ENCODE measurements around the gene RNF212B. TPM values are rescaled to one million over a fixed set of nuclear protein-coding genes. Genes with fewer than 3 reads are reported as not detected.
"Not testable (repeated sequence)": the region's sequence is repeated elsewhere in the genome, so short reads cannot be mapped to it uniquely, and the experiment has no call there.

Gene RNF212B
- total RNA-seq = 0.35 TPM in 1 of 2 replicates, not detected in the other

GRCh38 chr14:23237772-23238594 is at the start of gene RNF212B:
Gene RNF212B, plus strand, starts transcription at chr14:23237936. Its CDS starts 2,410 bp downstream, at chr14:23240346.
- DNase-seq (ENCODE audit: low read depth) = peak; percentile 75

DNA sequence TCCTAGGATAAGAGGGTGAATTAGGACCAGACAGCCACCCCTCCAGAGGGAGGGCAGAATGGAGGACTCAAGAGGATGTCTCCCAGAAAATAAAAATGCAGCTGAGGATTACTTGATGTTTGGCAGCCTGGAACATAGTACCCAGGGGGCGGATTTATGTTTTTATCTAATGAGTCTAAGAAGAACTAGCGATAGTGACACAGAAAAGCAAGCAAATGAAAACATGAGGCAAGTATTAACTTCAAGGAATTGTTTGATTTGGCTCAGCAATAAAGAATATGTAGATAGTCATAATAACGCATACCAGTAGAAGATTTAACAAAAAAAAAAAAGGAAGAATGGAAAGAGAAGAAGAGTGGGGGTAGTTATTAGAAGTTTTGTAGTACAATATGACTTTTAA is 44.3 kb upstream of the RNF212B start:
- no peak for DNase-seq (ENCODE audit: low read depth)

- no peak for DNase-seq (ENCODE audit: low read depth)
Measured at GRCh38 chr14:23195552-23196101, 42.1 kb upstream of the RNF212B start.

GRCh38 chr14:23196487-23196886 is 41.2 kb upstream of the RNF212B start:
- not testable (repeated sequence) for DNase-seq (ENCODE audit: low read depth)

DNA sequence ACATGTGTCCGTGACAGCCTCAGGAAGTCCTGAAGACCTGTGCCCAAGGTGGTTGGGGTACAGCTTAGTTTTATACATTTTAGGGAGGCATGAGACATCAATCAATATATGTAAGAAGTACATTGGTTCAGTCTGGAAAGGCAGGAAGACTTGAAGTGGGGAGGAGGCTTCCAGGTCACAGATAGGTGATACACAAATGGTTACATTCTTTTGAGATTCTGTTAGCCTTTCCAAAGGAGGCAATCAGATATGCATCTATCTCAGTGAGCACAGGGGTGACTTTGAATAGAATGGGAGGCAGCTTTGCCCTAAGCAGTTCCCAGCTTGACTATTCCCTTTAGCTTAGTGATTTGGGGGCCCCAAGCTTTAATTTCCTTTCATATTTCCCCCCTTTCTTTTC is 38.6 kb upstream of the RNF212B start:
- not testable (repeated sequence) for DNase-seq (ENCODE audit: low read depth)

DNA sequence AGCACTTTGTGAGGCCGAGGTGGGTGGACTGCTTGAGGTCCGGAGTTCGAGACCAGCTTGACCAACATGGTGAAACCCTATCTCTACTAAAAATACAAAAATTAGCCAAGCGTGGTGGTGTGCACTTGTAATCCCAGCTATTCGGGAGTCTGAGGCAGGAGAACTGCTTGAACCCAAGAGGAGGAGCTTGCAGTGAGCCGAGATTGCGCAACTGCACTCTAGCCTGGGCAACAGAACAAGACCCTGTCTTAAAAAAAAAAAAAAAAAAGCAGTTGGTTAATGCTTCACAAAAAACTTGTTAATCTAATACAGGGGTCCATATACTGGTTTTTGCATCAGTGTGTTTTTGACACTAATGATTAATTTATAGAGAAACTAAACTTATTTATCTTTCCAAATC is 35.7 kb upstream of the RNF212B start:
- no peak for DNase-seq (ENCODE audit: low read depth)

GRCh38 chr14:23206422-23207145 is 31.2 kb upstream of the RNF212B start:
- no peak for DNase-seq (ENCODE audit: low read depth)

DNA sequence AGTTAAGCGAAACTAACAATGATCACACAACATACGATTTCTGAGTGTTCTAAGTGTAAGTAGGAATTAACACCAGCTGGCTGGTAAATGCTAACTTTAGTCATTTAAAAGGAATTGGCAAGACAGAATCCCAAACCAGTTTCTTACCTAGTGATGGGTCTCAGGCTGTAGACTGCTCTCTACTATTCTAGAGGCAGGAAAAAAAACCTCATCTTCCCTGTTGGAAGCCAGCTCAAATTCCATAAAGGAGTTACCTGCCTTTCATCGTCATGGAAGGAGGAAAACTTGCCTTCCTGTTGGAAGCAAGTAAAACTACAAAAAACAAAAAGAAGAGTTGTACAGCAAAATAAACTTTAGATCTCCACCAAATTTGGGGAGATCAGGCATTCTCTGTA is 30.6 kb upstream of the RNF212B start:
- no peak for DNase-seq (ENCODE audit: low read depth)

GRCh38 chr14:23208324-23208723 is 29.4 kb upstream of the RNF212B start:
- DNase-seq (ENCODE audit: low read depth) = no peak

- DNase-seq (ENCODE audit: low read depth) = peak; percentile 55
Measured at GRCh38 chr14:23209651-23210423, 27.9 kb upstream of the RNF212B start.

- no peak for DNase-seq (ENCODE audit: low read depth)
Measured at GRCh38 chr14:23215421-23215820, 22.3 kb upstream of the RNF212B start.

DNA sequence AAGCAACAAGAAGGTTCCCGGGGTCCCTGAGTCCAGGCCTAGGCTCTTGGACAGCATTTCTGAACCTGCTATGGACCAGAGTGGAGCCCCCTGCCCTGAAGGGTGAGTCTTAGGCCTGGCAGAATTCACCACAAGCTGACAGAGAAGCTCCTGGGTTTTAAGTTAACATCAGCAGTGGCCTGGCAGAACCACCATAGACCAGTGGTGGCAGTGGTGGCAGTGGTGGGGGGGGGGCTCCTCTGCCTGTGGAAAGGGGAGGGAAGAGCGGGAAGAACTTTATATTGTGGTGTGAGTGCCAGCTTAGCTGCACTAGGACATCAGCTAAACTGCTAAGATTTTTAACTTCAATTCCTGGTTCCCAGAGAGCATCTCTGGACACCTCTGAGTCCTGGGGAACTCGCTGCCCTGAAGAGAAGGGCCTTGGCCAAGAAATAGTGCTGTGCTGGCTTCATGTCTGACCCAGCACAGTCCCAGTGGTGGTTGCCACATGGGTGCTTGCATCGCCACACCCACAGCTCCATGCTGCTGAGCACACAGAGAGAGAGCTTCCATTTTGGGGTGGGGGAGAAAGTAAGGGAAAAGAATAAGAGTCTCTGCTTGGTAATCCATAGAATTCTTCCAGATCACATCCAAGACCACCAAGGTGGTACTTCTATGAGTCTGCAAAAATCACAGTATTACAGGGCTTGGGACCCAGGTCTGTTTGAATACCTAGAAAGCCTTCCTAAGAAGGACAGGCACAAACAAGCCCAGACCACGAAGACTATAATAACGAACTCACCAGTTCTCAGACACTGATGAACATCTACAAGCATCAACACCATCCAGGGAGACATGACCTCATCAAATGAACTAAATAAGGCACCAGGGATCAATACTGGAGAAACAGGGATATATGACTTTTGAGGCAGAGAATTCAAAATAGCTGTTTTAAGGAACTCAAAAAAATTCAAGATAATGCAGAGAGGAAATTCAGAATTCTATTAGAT is 20.4 kb upstream of the RNF212B start:
- DNase-seq (ENCODE audit: low read depth) = no peak

GRCh38 chr14:23219075-23219474 is 18.7 kb upstream of the RNF212B start:
- no peak for DNase-seq (ENCODE audit: low read depth)

DNA sequence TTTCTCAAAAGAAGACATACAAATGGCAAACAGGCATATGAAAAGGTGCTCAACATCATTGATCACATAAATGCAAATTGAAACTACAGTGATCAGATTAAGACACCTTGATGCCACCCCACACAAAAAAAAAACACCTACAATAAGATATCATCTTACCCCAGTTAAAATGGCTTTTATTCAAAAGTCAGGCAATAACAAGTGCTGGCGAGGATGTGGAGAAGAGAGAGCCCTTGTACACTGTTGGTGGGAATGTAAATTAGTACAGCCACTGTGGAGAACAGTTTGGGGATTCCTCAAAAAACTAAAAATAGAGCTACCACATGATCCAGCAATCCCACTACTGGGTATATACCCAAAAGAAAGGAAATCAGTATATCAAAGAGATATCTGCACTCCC is 12.8 kb upstream of the RNF212B start:
- DNase-seq (ENCODE audit: low read depth) = not testable (repeated sequence)

DNA sequence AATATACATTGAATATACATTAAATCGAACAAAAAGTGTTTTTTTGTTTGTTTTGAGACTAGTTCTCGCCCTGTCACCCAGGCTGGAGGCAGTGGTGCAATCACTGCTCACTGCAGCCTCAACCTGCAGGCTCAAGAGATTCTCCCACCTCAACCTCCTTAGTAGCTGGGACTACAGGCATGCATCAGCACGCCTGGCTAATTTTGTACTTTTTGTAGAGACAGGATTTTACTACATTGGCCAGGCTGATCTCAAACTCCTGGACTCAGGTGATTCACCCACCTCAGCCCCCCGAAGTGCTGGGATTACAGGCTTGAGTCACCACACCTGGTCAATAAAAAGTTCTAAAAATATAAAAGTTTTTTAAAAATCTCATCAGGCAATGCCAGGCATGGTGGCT is 10.2 kb upstream of the RNF212B start:
- no peak for DNase-seq (ENCODE audit: low read depth)

DNA sequence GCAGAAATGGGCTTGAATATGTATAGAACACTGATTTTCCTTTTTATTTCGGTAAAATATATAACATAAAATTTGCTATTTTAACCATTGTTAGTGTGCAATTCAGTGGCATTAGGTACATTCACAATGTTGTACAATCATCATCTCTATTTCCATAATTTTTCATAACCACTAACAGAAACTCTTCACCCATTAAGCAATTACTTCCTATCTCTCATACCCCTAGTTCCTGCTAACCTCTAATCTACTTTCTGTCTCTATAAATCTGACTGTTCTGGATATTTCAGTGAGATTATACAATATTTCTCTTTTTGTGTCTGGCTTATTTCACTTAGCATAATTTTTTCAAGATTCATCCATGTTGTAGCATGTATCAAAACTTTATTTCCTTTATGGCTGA is 8.9 kb upstream of the RNF212B start:
- DNase-seq (ENCODE audit: low read depth) = no peak

DNA sequence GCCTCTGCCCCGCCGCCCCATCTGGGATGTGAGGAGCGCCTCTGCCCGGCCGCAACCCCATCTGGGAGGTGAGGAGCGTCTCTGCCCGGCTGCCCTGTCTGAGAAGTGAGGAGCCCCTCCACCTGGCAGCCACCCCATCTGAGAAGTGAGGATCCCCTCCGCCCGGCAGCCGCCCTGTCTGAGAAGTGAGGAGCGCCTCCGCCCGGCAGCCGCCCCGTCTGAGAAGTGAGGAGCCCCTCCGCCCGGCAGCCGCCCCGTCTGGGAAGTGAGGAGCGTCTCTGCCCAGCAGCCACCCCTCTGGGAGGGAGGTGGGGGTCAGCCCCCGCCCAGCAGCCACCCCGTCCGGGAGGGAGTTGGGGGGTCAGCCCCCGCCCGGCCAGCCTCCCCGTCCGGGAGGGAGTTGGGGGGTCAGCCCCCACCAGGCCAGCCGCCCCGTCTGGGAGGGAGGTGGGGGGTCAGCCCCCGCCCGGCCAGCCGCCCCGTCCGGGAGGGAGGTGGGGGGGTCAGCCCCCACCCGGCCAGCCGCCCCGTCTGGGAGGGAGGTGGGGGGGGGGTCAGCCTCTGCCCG is 5.4 kb upstream of the RNF212B start:
- not testable (repeated sequence) for DNase-seq (ENCODE audit: low read depth)

GRCh38 chr14:23240661-23241060 is 2.9 kb downstream of the RNF212B start:
- DNase-seq (ENCODE audit: low read depth) = no peak

DNA sequence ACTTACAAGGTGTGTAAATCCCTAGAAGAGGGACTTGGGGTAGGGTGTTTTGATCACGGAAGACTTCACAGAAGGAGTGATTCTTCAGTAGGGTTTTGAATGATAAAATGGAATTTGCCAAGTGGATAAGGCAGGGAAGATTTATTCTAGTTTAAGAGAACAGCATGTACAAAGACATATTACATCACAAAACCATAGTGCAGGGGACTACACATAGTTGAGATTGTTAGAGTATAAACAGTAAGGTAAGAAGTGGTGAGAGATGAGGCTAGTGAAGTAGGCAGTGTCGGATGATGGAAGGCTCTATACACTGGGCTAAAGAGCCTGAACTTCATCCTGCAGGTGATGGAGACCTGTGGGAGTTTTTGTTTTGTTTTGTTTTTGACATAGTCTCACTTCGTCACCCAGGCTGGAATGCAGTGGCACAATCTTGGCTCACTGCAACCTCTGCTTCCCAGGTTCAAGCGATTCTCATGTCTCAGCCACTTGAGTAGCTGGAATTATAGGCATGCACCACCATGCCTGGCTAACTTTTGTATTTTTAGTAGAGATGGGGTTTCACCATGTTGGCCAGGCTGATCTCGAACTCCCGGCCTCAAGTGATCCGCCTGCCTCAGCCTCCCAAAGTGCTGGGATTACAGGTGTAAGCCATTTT is 3.5 kb downstream of the RNF212B start:
- DNase-seq (ENCODE audit: low read depth) = not testable (repeated sequence)

DNA sequence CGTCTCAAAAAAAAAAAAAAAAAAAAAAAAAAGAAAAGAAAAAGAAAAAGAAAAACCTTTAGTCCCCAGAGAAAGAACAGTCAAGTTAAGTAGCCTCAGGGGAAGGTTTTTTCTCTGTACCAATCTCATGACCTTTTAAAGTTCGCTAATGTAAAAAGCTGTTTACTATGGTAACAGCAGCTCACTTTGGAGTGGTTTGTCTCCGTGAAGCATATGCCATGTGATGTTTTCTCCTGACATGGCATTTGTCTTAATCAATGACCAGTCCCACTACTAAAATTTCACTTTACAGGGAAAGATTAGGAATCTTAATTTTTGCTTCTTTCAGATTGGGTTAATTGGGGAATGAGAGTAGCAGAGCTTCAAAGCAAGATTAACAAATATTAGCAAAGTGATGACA is 4.3 kb downstream of the RNF212B start:
- peak; percentile 23 for DNase-seq (ENCODE audit: low read depth)

All from renal cortical epithelial cell (primary cell).